Measurements from ENCODE around the gene TMPRSS6.

The TMPRSS6 gene

DNA sequence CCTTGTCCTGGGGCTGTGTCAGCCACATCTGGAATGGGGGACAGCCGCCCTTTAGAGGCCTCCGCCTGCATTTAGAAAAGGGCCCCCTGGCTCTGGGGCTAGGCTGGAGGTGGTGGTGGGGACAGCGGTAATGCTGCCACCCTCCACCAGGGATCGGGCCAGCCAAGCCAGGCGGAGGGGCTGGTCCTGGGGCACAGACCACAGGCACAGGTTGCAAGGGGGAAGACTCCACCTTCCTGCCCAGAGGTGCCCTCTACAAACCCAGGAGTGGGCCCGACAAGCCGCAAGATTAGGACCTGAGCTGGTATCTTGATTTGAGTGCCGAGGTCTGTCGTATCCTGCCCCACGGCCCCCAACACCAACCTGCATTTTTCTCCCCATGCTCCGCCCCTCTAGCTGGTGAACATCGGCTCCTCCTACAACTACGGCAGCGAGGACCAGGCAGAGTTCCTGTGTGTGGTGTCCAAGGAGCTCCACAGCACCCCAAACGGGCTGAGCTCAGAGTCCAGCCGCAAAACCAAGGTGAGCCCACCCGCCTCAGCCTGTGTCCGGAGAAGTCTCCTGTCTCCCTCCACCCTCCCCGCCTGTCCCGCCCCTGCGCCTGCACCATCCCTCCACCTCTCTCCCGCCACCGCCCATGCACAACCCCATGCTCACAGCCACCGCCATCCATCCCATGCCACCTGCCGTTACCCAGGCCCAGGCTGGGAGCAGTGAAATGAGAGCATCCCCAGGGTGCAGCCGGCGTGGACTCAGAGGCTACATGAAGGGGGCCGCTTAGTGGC lies 50.4 kb downstream of the TMPRSS6 start:
- H3K4me3 ChIP-seq (ENCODE audit: low read length), result no peak overlapping the region
- no peak for DNase-seq (ENCODE audit: low read depth)
- no peak for TF ChIP-seq CTCF (conservative IDR thresholded peaks at IDR 0.05; ENCODE audit: low read depth, low read length)

DNA sequence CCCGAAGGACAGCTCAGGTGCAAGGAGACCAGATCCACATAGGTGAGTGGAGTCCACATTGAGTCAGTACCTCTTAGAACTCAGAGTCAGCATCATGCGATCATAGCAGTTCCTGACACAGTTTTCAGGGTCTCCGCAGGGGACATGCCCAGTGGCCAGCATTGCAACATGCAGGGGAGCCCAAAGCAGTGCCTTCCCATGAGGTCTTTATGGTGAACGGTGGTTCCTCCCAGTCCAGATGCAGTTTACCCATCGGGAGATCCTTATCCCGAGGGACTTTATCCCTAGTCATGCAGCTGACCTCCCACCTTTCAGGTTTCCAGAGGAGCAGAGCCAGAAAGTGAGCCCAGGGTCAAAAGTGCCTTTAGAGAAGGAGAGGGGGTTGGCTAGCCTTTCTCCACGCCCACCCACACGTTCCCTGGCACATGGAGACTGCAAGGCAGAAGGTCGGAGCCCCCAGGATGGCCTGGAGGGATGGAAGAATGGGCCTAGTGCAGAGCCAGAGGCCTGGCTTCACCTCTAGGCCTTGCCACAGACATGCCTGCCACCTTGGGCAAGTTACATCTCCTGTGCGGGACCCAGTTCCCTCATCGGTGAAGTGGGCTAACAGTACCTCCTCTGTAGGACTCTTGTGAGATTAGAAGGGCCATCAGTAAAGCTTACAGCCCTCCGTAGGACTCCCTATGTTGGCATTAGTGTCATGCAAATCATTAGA lies 51.6 kb downstream of the TMPRSS6 start:
- H3K4me3 ChIP-seq (ENCODE audit: low read length), result no peak overlapping the region
- DNase-seq (ENCODE audit: low read depth), result no peak
- no peak for TF ChIP-seq CTCF (conservative IDR thresholded peaks at IDR 0.05; ENCODE audit: low read depth, low read length)

DNA sequence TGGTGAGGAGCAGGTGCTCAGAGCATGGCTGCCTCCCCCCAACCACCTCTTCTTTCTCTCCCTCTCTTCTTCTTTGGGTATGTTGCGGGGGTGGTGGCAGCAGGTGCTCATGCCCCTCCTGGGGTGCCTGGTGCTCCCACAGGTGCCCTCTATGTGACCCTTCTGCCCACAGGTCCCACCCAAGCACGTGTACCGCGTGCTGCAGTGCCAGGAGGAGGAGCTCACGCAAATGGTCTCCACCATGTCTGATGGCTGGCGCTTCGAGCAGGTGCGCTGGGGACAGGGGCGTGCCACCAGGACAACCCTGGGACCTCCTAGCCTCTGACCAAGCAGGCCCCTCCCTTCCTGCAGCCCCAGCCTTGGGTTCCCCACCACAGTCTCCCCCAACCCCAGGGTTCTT lies 52.3 kb downstream of the TMPRSS6 start:
- TF ChIP-seq CTCF (conservative IDR thresholded peaks at IDR 0.05; ENCODE audit: low read depth, low read length), result no peak
- H3K4me3 ChIP-seq (ENCODE audit: low read length), result no peak overlapping the region
- DNase-seq (ENCODE audit: low read depth), result no peak

GRCh38 chr22:37056246-37056645 lies 53.3 kb downstream of the TMPRSS6 start:
- TF ChIP-seq CTCF (conservative IDR thresholded peaks at IDR 0.05; ENCODE audit: low read depth, low read length), result no peak
- no peak overlapping the region for H3K4me3 ChIP-seq (ENCODE audit: low read length)
- no peak for DNase-seq (ENCODE audit: low read depth)

- no peak for DNase-seq (ENCODE audit: low read depth)
- no peak for TF ChIP-seq CTCF (conservative IDR thresholded peaks at IDR 0.05; ENCODE audit: low read depth, low read length)
Observed at GRCh38 chr22:37054600-37055365, 54.7 kb downstream of the TMPRSS6 start.

GRCh38 chr22:37054056-37054395 lies 55.5 kb downstream of the TMPRSS6 start:
- TF ChIP-seq CTCF (conservative IDR thresholded peaks at IDR 0.05; ENCODE audit: low read depth, low read length), result no peak
- no peak for DNase-seq (ENCODE audit: low read depth)
- no peak overlapping the region for H3K4me3 ChIP-seq (ENCODE audit: low read length)

More at GRCh38 chr22:37054600-37055365, 54.7 kb downstream of the TMPRSS6 start:
- H3K4me3 ChIP-seq (ENCODE audit: low read length), result no peak overlapping the region
